Stimulated activated CD4-positive, alpha-beta T cell treated with anti-CD3 and anti-CD28 coated beads, Interleukin-15, amount 100 ng/mL, for 24 hours (primary cell): ENCODE results near the gene ADAP1.
"Not testable (repeated sequence)": the region's sequence is repeated elsewhere in the genome, so short reads cannot be mapped to it uniquely, and the experiment has no call there.

Experiments
- DNase-seq: peaks from one replicate; pipeline ENCODE4 v3.0.0-alpha.2; 2020

ADAP1 gene, protein sequence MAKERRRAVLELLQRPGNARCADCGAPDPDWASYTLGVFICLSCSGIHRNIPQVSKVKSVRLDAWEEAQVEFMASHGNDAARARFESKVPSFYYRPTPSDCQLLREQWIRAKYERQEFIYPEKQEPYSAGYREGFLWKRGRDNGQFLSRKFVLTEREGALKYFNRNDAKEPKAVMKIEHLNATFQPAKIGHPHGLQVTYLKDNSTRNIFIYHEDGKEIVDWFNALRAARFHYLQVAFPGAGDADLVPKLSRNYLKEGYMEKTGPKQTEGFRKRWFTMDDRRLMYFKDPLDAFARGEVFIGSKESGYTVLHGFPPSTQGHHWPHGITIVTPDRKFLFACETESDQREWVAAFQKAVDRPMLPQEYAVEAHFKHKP

DNA sequence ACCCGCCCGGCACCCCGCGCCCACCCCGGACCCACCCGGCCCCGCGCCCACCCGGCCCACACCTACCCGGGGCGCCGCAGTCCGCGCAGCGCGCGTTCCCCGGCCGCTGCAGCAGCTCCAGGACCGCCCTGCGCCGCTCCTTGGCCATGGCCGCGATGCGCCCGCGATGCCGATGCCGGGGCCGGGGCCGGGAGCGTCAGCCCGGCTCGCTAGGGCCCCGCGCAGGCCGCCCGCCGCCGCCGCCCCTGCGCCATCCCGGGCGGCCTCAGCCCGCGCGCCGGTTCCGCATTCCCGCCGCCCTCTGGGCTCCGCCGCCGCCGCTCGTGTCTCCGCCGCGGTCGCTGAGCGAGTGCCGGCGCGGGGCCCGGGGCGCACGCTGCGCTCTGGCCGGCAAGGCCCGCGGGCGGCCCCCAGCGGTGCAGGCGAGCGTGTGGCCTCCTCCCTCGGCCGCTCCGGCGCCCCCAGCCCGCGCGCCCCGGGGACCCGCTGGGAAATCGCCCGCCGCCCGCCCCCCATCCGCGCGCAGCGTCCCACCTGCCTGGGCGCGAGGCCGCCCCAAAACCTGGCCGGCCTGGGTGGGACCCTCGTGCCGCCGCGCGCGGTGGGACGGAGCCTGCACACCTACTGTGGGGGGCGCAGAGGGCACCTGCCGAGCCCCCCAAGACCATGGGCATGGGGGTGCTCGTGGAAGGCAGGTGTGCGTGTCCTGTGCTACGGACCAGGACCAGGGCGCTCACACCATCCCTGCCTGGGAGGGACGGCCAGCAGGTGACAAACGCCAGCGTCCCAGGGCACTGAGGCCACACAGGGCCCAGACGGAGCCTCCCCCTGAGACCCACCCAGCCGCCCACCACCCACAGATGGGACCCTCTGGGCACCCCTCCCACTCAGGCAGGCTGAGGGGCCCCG lies at the start of gene ADAP1:
TSS of gene ADAP1 (minus strand) at position 351 of the 909 bp plus-strand sequence. CDS start at position 148, 203 bp downstream.
- peak; percentile 74 for DNase-seq

DNA sequence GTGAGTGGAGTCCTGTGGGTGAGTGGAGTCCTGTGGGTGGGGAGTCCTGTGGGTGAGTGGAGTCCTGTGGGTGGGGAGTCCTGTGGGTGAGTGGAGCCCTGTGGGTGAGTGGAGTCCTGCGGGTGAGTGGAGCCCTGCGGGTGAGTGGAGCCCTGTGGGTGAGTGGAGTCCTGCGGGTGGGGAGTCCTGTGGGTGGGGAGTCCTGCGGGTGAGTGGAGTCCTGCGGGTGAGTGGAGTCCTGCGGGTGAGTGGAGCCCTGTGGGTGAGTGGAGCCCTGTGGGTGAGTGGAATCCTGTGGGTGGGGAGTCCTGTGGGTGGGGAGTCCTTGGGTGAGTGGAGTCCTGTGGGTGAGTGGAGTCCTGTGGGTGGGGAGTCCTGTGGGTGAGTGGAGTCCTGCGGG lies 48.0 kb upstream of the ADAP1 start:
- not testable (repeated sequence) for DNase-seq

DNA sequence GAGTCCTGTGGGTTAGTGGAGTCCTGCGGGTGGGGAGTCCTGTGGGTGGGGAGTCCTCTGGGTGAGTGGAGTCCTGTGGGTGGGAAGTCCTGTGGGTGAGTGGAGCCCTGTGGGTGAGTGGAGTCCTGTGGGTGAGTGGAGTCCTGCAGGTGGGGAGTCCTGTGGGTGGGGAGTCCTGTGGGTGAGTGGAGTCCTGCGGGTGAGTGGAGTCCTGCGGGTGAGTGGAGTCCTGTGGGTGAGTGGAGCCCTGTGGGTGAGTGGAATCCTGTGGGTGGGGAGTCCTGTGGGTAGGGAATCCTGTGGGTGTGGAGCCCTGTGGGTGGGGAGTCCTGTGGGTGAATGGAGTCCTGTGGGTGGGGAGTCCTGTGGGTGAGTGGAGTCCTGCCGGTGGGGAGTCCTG lies 47.5 kb upstream of the ADAP1 start:
- not testable (repeated sequence) for DNase-seq

DNA sequence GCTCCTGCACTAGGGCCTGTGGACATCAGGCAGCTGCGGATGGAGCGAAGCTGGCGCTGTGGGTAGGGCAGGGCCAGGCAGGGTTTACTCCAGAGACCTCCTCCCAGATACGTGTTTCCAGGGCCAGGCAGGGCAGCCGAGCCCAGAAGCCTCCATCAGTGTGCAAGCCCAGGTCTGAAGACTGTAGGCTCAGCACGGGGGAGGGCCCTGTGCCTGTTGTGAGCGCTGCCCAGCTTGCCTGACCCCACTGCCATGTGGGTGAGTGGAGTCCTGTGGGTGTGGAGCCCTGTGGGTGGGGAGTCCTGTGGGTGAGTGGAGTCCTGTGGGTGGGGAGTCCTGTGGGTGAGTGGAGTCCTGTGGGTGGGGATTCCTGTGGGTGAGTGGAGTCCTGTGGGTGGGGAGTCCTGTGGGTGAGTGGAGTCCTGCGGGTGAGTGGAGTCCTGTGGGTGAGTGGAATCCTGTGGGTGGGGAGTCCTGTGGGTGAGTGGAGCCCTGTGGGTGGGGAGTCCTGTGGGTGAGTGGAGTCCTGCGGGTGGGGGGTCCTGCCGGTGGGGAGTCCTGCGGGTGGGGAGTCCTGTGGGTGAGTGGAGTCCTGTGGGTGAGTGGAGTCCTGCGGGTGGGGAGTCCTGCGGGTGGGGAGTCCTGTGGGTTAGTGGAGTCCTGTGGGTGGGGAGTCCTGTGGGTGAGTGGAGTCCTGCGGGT lies 46.7 kb upstream of the ADAP1 start:
- DNase-seq = not testable (repeated sequence)

DNA sequence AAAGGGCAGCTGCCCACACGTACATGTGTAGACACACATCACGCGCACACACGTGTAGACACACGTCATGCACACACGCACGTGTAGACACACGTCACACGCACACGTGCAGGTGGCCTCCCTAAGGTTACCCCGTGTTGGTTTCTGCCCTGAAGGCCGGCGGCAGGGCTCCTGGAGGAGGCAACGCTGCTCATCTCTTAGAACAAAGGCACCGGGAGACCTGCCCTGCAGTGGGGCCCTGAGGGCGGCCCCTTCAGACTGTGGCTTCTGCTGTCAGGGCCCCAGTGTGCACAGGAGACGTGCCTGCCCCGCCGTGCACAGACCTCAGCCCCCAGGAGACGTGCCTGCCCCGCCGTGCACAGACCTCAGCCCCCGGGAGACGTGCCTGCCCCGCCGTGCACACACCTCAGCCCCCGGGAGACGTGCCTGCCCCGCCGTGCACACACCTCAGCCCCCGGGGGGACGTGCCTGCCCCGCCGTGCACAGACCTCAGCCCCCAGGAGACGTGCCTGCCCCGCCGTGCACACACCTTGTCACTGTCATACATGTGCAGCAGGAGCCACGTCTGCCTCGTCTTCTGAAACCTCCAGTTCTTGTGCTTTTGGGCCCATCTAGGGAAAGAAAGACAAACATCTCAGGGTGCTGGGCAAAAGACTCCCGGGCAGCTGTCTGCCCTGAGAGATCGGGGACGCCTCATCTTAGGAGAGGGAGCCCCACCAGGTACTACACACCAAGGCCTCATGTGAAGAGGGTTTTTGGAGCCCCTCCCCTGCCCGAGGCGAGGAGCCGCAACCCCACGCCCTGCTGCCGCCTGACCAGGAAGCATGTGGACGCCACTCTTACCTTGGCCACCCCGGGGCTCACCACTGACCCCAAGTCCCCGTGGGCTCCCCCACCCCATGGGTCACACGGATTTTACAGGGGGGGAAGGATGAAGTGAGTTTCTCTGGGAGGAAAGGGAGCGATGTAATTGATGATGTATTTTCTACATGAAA lies 45.8 kb upstream of the ADAP1 start:
- DNase-seq = no peak

DNA sequence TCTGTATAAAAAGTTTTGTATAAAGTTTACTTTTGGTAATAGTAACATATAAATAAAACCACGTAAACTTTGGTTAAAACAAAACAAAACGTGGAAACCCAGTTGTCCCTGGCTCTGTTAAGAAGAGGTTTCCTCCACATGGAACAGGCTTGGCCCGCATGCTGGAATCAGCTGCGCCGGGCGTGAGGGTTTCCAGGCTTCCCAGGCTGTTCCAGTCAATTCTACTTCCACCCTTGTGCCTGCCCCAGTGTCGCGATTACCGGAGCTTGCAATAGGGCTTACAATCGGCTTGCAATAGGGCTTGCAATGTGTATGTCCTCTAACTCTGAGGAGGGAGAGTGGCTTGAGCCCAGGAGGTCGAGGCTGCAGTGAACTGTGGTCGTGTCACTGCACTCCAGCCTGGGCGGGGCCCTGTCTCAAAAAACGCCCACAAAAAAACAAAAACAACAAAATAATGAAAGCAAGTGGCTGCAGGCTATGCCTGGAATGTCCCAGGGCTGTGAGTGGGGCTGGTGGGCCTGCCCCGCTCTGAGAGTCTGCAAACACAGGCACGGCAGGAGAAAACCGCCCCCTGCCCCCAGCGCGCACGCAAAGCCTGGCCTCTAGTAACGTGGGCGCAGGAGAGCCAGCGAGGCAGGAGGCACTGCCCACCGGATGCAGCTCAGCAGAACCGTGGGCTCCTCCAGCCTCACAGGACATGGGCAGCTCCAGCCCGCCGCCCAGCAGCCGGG lies 44.8 kb upstream of the ADAP1 start:
- no peak for DNase-seq

DNA sequence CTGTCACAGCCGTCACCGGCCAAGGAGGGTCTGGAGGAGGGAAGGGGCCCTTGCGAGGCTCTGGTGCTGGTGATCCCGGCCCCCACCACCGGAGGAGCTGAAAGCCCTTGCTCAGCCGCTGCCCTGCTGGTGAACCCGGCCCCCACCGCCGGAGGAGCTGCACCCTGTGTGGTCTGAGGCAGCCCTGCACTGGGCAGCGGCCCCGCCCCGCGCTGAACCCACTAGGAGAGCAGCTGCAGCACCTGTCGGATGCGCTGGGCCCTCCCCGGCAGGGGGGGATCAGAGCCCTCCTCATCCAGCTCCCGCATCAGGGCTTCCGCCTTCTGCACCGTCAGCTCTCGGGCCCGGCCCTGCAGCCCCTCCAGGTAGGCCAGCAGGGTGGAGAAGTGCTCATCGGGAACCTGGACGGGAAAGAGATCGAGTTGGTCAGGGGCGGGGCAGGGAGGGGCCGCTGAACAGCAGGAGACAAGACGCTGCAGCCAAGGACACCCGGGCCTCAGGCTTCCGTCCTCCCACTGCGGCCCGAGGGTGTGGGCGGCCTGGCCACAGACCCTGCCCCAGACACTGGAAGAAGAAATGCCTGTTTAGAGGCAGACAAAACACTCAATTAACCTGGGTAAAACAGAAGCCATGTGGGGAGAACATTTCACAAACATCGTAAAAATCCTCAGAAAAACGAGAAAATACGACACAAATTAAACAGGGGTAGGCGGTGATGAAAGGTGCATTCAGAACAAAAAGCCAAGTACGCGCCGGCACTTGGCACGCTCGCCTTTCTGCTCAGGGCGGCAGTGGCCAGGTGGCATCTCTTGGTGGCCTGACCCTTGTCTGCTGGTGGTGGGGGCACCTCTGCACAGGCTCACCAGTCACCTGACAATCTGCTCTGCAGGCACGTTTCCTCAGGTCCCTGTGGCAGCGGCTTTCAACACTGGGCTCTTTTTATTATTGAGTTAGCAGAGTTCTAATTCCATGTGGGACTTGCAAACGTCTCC lies 43.2 kb upstream of the ADAP1 start:
- DNase-seq = no peak

DNA sequence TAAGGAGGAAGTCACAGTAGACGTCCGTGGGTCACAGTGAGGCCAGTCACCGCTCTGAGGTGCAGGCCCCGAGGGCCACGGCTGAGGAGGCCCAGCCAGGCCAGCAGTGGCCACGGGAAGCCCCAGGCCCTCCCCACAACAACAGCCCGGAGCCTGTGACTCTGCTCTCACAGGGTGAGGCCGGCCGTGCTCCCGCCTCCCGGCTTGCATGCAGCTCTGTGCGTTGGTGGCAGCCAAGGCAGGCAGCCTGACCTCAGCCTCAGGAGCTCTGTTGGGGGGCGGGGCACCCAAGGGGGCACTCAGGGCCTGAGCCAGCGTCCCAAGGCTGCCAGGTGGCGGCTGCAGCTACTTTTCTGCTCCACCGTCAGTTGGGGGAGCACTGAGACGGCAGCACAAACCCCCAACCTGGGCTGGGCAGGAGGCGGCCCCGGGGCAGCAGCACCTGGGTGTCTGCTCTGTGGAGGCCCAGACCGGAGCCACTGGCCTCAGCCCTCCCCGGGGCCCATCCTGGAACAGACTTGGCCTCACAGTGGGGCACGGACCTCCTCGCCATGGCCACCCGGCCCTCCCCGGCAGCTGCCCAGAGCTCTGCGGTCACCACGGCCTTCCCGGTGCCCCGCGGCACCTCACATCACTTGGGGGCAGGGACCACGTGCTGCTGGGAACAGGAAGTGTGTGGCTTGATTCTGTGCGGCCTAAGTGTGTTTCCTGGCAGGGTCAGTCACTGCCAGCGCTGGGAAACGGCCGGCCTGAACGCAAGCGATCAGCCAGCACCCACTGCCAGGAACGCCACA lies 41.8 kb upstream of the ADAP1 start:
- no peak for DNase-seq

DNA sequence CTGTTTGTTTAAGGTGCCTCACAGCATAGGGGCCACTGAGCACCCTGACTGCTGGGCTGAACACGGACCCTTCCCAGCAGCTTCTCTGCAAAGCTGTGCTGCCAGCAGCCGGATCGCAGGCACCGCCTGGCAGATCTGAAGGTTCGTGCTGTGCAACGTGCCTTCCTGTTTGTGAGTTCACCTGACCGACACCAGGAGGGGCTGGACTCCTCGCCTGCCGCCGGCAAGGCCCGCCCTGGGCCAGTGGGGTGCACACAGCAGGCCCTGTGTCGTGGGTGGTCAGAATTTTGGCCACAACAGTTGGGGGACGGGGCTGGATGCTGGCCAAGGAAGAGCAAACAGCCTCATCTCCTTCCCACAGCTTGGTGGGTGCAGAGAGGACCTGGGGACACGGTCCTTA lies 41.1 kb upstream of the ADAP1 start:
- no peak for DNase-seq

DNA sequence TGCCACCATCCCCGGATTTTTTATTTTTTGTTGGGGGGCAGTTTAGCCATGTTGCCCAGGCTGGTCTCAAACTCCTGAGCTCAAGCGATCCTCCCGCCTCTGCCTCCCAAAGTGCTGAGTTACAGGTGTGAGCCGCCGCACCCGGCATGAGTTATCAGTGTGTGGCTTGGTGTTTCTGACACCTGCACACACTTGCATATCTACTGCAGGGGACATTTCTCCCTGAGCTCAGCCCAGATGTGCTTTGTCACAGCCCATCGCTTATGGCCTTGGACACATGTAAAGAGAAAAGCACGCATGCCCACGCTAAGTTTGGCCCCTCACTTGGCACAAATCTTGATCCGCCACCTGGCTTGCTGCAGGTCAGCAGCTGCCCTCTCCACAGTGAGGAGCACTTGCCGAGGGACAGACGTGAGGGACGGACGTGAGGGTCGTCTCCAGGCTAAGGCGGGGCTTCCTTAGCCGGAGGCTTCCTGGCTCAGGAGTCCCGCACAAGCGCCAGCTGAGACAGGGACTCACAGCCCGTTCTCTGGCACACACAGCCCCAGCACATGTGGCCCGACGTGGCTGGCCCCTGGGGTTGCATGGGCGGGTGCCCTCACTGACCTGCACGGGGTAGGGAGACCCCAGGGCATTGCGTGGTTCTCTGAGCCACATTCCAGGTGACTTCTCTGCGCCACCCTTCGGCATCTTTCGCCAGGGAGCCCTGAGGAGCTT lies 40.3 kb upstream of the ADAP1 start:
- DNase-seq = no peak

DNA sequence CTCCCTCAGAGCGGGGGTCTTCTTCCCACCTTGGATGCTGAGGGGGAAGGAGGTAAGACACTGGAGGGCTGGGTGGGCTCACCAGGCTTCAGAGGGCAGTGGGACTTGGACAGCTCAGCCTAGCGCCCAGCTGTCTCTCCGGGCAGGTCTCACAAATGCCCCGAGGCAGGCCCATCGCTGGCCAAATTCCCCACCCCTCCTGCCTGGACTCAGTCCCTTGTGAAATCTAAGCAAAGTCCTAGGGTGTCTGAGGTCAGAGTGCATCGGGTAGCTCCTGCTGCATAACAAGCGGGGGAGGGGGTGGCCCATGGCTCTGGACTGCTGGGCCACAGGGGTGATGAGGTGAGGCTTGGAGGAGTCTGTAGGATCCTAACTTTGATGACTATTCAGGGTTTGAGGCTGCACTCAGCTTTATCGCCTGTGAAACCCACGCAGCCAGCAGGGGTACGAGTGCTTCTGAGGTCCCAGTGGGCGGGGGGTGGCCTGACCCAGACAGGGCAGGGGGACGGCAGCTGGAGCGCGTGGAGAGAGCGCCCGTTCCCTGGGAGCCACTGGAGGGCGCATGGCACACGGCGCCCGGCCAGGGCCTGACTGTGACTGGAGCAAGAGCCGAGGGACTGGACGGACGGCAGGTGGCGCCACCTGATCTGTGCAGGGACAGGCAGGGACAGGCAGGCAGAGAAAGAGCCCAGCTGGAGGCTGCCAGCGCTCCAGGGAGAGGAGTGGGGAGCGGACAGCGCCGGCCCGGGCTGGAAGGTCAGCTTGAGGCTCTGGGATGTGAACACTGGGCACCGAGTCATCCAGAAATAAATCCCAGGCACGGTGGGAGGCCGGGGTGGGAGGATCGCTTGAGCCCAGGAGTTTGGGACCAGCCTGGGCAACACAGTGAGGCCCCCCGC lies 38.5 kb upstream of the ADAP1 start:
- DNase-seq = peak; percentile 98

DNA sequence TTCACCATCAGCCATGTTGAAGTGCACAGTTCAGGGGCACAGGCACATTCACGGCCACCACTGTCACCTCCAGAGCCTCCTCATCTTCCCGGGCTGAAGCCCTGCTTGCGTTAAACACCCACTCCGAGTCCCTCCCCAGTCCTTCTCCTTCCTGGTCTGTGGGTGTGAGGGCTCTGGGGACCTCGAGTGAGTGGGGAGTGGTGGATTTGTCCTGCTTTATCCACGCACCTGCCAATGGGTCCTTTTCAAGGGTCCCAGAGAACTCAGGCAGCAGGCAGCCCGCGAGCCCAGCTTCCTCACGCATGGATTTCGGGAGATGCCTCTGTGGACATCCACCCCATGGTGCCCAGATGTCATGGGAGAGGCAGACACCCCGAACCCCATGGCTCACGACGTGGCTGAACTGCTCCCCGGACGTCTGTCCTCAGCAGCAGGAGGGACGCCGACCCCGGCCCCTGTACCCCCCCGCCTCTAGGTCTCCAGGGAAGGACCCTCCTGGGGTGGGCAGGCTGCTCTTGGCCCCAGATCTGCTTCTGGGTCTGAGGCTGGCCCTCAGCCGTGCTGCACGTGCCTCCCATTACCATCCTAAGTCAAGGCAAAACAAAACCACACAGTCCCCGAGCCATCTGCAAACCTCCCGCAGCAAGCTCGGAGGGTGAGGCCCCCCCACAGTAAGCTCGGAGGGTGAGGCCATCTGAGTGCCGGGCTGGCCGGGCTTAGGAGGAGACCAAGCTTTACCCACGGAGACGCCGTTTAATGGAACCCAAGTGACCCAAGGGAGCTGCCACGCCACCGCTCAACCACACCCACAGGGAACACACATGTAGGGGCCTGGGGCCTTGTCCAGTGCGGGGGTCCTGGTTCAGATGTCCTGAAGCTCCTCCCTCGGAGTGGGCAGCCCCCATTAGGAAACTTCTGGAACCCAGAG lies 37.5 kb upstream of the ADAP1 start:
- no peak for DNase-seq

DNA sequence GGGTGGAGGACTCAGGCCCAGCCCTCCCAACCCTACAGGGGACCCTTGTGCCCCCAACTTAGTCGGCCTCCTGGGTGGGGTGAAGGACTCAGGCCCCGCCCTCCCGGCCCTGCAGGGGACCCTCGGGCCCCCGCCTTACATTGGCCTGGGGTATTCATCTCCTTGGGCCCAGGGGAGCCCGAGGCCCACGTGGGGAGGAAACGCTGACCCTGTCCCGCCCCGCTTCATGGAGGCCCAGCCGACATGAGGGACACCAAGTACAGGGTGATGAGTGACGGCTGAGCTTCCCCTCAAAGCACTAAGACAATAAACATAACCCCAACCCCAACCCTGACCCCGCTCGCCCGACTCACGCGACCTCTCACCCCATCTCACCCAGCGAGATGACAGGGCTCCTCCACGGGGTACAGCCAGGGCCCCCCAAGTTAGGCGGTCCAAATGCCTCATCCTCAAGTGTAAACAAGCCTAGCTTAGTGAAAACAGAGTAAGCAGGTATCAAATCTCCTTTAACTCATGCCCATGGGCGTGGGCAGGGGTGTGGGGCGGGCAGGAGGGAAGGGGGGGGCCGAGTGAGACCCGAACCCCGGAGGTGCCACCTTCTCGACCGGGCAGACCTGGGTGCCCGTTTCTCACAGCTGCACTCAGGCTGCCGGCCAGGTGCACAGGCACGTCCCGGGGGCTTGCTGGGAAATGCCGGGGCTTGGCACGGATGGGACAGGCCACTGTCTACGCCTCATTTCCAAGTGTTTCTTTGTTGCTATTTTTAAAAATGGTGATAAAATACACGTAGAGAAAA lies 36.7 kb upstream of the ADAP1 start:
- no peak for DNase-seq

DNA sequence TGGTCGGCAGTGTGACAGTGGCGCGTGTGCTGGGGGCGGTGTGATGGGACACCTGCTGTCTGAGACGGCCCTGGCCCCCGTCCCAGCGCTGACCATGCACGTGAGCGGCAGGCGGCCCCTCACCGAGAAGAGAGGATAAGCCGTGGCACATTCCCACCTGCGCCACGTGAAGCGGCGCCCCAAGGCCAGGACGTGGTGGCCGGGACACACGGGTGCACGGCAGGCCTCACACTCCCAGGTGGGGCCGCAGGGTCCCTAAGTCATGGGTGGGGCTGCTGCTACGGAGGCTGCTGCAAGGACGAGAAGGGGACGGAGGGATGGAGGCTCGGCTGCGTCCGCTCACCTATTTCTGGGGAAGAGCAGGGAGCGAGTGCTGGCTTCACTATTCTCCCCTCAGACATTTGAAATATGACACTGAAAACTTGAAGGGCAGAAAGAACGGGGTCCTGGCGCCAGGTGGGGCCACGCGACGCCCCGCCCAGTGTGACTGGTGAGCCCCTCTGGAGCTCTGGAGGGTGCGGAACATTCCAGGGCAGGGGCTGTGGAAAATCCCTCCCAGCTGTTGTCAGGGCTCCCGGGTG lies 36.0 kb upstream of the ADAP1 start:
- no peak for DNase-seq

DNA sequence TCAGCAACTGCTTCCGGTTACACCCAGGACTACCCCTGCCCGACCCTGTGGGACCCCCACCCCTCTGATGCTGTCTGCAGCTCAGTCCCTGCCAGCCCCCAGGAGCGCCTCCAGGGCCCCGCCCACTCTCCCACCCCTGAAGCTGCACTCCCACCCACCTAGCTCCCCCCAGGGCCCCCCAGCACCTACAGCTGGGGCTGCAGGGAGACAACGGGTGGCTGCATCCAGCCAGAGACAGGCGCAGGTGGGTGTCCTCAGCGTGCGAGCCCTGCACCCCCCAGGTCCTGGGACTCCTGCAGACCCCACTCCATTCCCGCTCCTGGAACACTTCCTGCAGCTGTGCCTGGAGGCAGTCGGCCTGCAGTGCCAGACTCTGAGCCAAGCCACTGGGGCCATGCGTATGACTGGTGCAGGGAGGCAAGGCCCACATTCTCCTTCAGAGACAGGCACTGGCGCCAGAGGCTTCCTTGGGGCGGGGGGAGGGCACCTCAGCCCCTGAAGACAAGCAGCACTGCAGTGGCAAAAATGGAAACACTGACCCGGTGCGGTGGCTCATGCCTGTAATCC lies 34.6 kb upstream of the ADAP1 start:
- DNase-seq = no peak
